ENCODE results near the gene INTS15.
"Not testable (repeated sequence)": the region's sequence is repeated elsewhere in the genome, so short reads cannot be mapped to it uniquely, and the experiment has no call there.

DNA sequence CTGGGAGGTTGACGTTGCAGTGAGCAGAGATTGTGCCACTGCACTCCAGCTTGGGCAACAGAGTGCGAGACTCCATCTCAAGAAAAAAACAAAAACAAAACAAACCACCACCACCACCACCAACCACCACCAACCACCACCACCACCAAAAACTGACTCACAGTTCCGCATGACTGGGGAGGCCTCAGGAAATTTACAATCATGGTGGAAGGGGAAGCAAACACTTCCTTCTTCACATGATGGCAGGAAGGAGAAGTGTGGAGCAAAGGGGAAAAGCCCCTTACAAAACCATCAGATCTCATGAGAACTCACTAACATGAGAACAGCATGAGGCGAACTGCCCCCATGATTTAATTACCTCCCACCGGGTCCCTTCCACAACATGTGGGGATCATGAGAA, 45.1 kb downstream of the INTS15 start:
- TF ChIP-seq, protein P1, sequence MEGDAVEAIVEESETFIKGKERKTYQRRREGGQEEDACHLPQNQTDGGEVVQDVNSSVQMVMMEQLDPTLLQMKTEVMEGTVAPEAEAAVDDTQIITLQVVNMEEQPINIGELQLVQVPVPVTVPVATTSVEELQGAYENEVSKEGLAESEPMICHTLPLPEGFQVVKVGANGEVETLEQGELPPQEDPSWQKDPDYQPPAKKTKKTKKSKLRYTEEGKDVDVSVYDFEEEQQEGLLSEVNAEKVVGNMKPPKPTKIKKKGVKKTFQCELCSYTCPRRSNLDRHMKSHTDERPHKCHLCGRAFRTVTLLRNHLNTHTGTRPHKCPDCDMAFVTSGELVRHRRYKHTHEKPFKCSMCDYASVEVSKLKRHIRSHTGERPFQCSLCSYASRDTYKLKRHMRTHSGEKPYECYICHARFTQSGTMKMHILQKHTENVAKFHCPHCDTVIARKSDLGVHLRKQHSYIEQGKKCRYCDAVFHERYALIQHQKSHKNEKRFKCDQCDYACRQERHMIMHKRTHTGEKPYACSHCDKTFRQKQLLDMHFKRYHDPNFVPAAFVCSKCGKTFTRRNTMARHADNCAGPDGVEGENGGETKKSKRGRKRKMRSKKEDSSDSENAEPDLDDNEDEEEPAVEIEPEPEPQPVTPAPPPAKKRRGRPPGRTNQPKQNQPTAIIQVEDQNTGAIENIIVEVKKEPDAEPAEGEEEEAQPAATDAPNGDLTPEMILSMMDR (IDR thresholded peaks at IDR 0.05): not testable (repeated sequence)
- TF ChIP-seq POLR2A (IDR thresholded peaks at IDR 0.05): not testable (repeated sequence)
